T-helper 2 cell treated with Interferon-gamma antibody and Interleukin-4, amounts not matched to agents 100 ng/mL and 5 ng/mL, for 36 hours (primary cell): ENCODE data around the gene OGG1. TPM values are rescaled to one million over a fixed set of nuclear protein-coding genes. Genes with fewer than 3 reads are reported as not detected.

Experiments used
- intact Hi-C: fragments of 100-400 bp; cut with micrococcal nuclease; formaldehyde crosslinking; loops from one replicate; pipeline ENCODE4 v1.15.1; 2023
- total RNA-seq: library from RNA; stranded (reverse); gene quantifications from 2 replicates; pipeline ENCODE4 v1.2.3, GENCODE V29; 2022

Gene OGG1
- total RNA-seq, result 40.1 and 40.7 TPM in 2 replicates

GRCh38 chr3:9749645-9750555 lies at the start of gene OGG1:
OGG1 (plus strand) TSS chr3:9749952; CDS start chr3:9750287, 335 bp downstream.
- intact Hi-C loops, result loop anchor here (1.0 kb wide), 4 partner anchors 19 to 101 kb away; partner anchors contain the start of genes BRPF1, CAMK1, MTMR14 and TADA3

- intact Hi-C loops, result no loop called here
Observed at GRCh38 chr3:9700536-9700935, 49.2 kb upstream of the OGG1 start.

- intact Hi-C loops, result no loop called here
Observed at GRCh38 chr3:9701006-9701405, 48.7 kb upstream of the OGG1 start.

GRCh38 chr3:9701711-9702110 lies 48.0 kb upstream of the OGG1 start:
- intact Hi-C loops, result no loop called here

GRCh38 chr3:9703240-9703639 lies 46.5 kb upstream of the OGG1 start:
- intact Hi-C loops, result no loop called here

- intact Hi-C loops, result no loop called here
Observed at GRCh38 chr3:9703736-9704346, 45.9 kb upstream of the OGG1 start, which contains the start of gene CPNE9. CPNE9 (plus strand) TSS chr3:9703833; CDS start chr3:9703997, 164 bp downstream.

GRCh38 chr3:9704347-9705322 lies 45.1 kb upstream of the OGG1 start:
- intact Hi-C loops, result no loop called here

- intact Hi-C loops, result no loop called here
Observed at GRCh38 chr3:9710174-9710739, 39.5 kb upstream of the OGG1 start.

GRCh38 chr3:9712415-9712814 lies 37.3 kb upstream of the OGG1 start:
- intact Hi-C loops, result no loop called here

GRCh38 chr3:9713142-9713541 lies 36.6 kb upstream of the OGG1 start:
- intact Hi-C loops, result no loop called here

GRCh38 chr3:9715136-9715535 lies 34.6 kb upstream of the OGG1 start:
- intact Hi-C loops, result no loop called here

- intact Hi-C loops, result no loop called here
Observed at GRCh38 chr3:9715764-9716437, 33.9 kb upstream of the OGG1 start.

- intact Hi-C loops, result no loop called here
Observed at GRCh38 chr3:9716801-9717555, 32.8 kb upstream of the OGG1 start.

GRCh38 chr3:9717563-9717962 lies 32.2 kb upstream of the OGG1 start:
- intact Hi-C loops, result no loop called here

GRCh38 chr3:9718118-9718517 lies 31.6 kb upstream of the OGG1 start:
- intact Hi-C loops, result no loop called here

- intact Hi-C loops, result no loop called here
Observed at GRCh38 chr3:9721015-9721699, 28.6 kb upstream of the OGG1 start.

GRCh38 chr3:9721700-9722060 lies 28.1 kb upstream of the OGG1 start:
- intact Hi-C loops, result no loop called here

GRCh38 chr3:9725775-9726515 lies 23.8 kb upstream of the OGG1 start:
- intact Hi-C loops, result no loop called here
